Measurements from ENCODE around the gene NLRC3. TPM values are rescaled to one million over a fixed set of nuclear protein-coding genes. Genes with fewer than 3 reads are reported as not detected.
A peak's percentile ranks its signal among the peaks of the same experiment; 100 is the strongest.

NLRC3 gene
- total and polyA plus RNA-seq, 4 donors, result 0.35 to 2.2 (median 1.0) TPM

- WGBS, result 84% methylated on average over 4 of the region's 4 CpGs
- TF ChIP-seq RXRA (IDR thresholded peaks at IDR 0.05) (no peak), TAF1 (conservative IDR thresholded peaks at IDR 0.05) (no peak), REST (IDR thresholded peaks at IDR 0.05) (no peak)
- Histone ChIP-seq H3K4me1 (ENCODE audit: control insufficient read depth in 4 of 4, insufficient read depth in 4 of 4, low read length in 3 of 4) (no peaks in the 10 kb centered on the region), H3K27ac (ENCODE audit: low read depth in 1 of 2, low read length in 2 of 2) (no peak overlapping the region), H3K9ac (ENCODE audit: low read depth in 1 of 2, low read length in 2 of 2) (no peak overlapping the region), H3K27me3 (ENCODE audit: control insufficient read depth in 4 of 4, insufficient read depth in 4 of 4, low read length in 3 of 4) (no peaks in the 10 kb centered on the region), H3K4me3 (ENCODE audit: low read depth in 1 of 3, low read length in 3 of 3) (peak overlapping the region in 1 of 3 donors; percentile 14), H3K36me3 (ENCODE audit: control insufficient read depth in 4 of 4, insufficient read depth in 3 of 4, low read depth in 1 of 4, low read length in 3 of 4) (no peaks in the 10 kb centered on the region), H3K9me3 (ENCODE audit: control insufficient read depth in 4 of 4, low read length in 3 of 4) (peaks cover 3 to 6% (median 4%) of the 10 kb centered on the region in 4 donors)
- DNase-seq (ENCODE audit: low spot score), result no peak
Measured at GRCh38 chr16:3570420-3571062, 6.7 kb downstream of the NLRC3 start.

- Histone ChIP-seq H3K9ac (ENCODE audit: low read depth in 1 of 2, low read length in 2 of 2) (no peak overlapping the region), H3K9me3 (ENCODE audit: control insufficient read depth in 4 of 4, low read length in 3 of 4) (peaks cover 3 to 6% (median 4%) of the 10 kb centered on the region in 4 donors), H3K36me3 (ENCODE audit: control insufficient read depth in 4 of 4, insufficient read depth in 3 of 4, low read depth in 1 of 4, low read length in 3 of 4) (no peaks in the 10 kb centered on the region), H3K27me3 (ENCODE audit: control insufficient read depth in 4 of 4, insufficient read depth in 4 of 4, low read length in 3 of 4) (no peaks in the 10 kb centered on the region), H3K27ac (ENCODE audit: low read depth in 1 of 2, low read length in 2 of 2) (no peak overlapping the region), H3K4me3 (ENCODE audit: low read depth in 1 of 3, low read length in 3 of 3) (no peak overlapping the region), H3K4me1 (ENCODE audit: control insufficient read depth in 4 of 4, insufficient read depth in 4 of 4, low read length in 3 of 4) (no peaks in the 10 kb centered on the region)
- WGBS, result over 99% methylated on average over 2 of the region's 2 CpGs
- no peak for DNase-seq (ENCODE audit: low spot score)
- TF ChIP-seq ZBTB33 (IDR thresholded peaks at IDR 0.05) (no peak), SP1 (IDR thresholded peaks at IDR 0.05) (no peak), REST (IDR thresholded peaks at IDR 0.05) (no peak), FOXA2 (IDR thresholded peaks at IDR 0.05) (no peak), HNF4A (conservative IDR thresholded peaks at IDR 0.05) (no peak), ATF3 (IDR thresholded peaks at IDR 0.05) (no peak), RAD21 (IDR thresholded peaks at IDR 0.05) (no peak), FOXA1 (IDR thresholded peaks at IDR 0.05) (no peak), HNF4G (IDR thresholded peaks at IDR 0.05) (no peak), CTCF (IDR thresholded peaks at IDR 0.05; ENCODE audit: low read depth, low read length, missing input control) (no peak), NR2F2 (IDR thresholded peaks at IDR 0.05) (no peak), YY1 (IDR thresholded peaks at IDR 0.05) (no peak), RXRA (IDR thresholded peaks at IDR 0.05) (no peak), EGR1 (IDR thresholded peaks at IDR 0.05; ENCODE audit: low read depth in 2 of 2) (no peak), TAF1 (conservative IDR thresholded peaks at IDR 0.05) (no peak), MAX (IDR thresholded peaks at IDR 0.05) (no peak), GABPA (IDR thresholded peaks at IDR 0.05 in 1 of 2, conservative IDR thresholded peaks at IDR 0.05 in 1 of 2) (no peak), JUND (IDR thresholded peaks at IDR 0.05) (no peak)
Measured at GRCh38 chr16:3569851-3570250, 7.4 kb downstream of the NLRC3 start.
